Measurements from ENCODE around the gene ANKRD13C. TPM values are rescaled to one million over a fixed set of nuclear protein-coding genes. Genes with fewer than 3 reads are reported as not detected.
"Not testable (repeated sequence)": the region's sequence is repeated elsewhere in the genome, so short reads cannot be mapped to it uniquely, and the experiment has no call there.

The ANKRD13C gene
- total and polyA plus RNA-seq, 2 donors = 14.4 to 79.0 TPM

- H3K27ac ChIP-seq (ENCODE audit: low read depth); H3K36me3 ChIP-seq (ENCODE audit: insufficient read depth); H3K4me3 ChIP-seq (ENCODE audit: low read depth, low read length); H3K4me1 ChIP-seq (ENCODE audit: insufficient read depth); DNase-seq (ENCODE audit: extremely low spot score): not testable (repeated sequence)
- 69% methylated on average over 2 of the region's 2 CpGs for WGBS
These were observed 19.1 kb upstream of the ANKRD13C start for GRCh38 chr1:70373580-70373979.

- Histone ChIP-seq H3K27ac (ENCODE audit: low read depth) (no peak overlapping the region), H3K36me3 (ENCODE audit: insufficient read depth) (no peaks in the 10 kb centered on the region), H3K4me3 (ENCODE audit: low read depth, low read length) (no peak overlapping the region), H3K4me1 (ENCODE audit: insufficient read depth) (no peaks in the 10 kb centered on the region)
- WGBS = 82% methylated on average over 4 of the region's 4 CpGs
- DNase-seq (ENCODE audit: extremely low spot score) = no peak
These were observed 17.9 kb upstream of the ANKRD13C start for GRCh38 chr1:70372426-70372825.

DNA sequence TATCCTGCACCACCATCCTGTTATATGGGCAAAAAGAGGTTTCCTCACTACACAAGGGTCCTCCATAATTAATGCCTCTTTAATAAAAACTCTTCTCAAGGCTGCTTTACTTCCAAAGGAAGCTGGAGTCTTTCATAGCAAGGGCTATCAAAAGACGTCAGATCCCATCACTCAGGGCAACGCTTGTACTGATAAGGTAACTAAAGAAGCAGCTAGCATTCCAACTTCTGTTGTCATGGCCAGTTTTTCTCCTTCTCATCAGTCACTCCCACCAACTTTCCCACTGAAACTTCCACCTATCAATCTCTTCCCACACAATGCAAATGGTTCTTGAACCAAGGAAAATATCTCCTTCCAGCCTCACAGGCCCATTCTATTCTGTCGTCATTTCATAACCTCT is 17.1 kb upstream of the ANKRD13C start:
- not testable (repeated sequence) for H3K36me3 ChIP-seq (ENCODE audit: insufficient read depth); DNase-seq (ENCODE audit: extremely low spot score); H3K27ac ChIP-seq (ENCODE audit: low read depth); H3K4me3 ChIP-seq (ENCODE audit: low read depth, low read length); H3K4me1 ChIP-seq (ENCODE audit: insufficient read depth)
- 75% methylated on average over 3 of the region's 3 CpGs for WGBS

- not testable (repeated sequence) for DNase-seq (ENCODE audit: extremely low spot score); H3K4me1 ChIP-seq (ENCODE audit: insufficient read depth); H3K36me3 ChIP-seq (ENCODE audit: insufficient read depth); H3K27ac ChIP-seq (ENCODE audit: low read depth); H3K4me3 ChIP-seq (ENCODE audit: low read depth, low read length)
- 88% methylated on average over 5 of the region's 5 CpGs for whole genome bisulfite sequencing
These were observed 12.9 kb upstream of the ANKRD13C start for GRCh38 chr1:70367397-70367796.

DNA sequence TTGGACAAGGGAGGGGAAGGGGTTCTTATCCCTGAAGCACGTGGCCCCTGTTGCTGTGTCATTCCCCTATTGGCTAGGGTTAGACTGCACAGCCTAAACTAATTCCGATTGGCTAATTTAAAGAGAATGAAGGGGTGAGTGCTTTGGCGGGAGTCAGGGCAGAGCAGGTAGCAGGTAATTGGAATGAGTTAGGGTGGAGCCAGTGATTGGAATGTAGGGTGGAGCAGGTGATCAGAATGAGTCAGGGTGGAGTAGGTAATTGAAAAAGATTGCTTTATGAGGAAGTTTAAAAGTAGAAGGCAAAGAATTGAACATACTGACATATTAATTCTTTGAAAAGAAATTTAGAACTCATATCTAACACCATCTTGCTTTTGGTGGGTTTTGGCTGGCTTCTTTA is 12.5 kb upstream of the ANKRD13C start:
- WGBS = 92% methylated on average over 3 of the region's 3 CpGs

GRCh38 chr1:70366425-70366952 is 12.0 kb upstream of the ANKRD13C start:
- WGBS = 90% methylated on average over 4 of the region's 4 CpGs

More for the DNA sequence above, 12.5 kb upstream of the ANKRD13C start:
- not testable (repeated sequence) for DNase-seq (ENCODE audit: extremely low spot score); H3K36me3 ChIP-seq (ENCODE audit: insufficient read depth); H3K27ac ChIP-seq (ENCODE audit: low read depth); H3K4me3 ChIP-seq (ENCODE audit: low read depth, low read length); H3K4me1 ChIP-seq (ENCODE audit: insufficient read depth)

DNA sequence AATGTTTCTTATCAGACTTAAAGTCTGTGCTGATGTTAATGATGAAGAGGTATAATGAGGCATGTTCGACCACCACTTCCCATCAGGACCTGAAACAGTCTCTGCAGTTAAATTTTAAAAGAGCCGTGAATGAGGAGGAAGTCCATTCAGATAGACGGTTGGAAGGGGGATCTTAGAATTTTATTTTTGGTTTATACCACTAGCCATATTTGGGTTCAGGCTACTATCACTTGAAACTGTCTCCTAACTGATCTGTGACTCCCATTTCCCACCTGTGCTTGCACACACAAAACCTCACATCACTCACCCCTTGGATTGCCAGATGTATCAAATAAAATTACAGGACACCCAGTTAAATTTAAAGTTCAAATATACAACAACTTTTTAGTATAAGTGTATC is 9.9 kb upstream of the ANKRD13C start:
- WGBS = 68% methylated on average over 3 of the region's 3 CpGs
- DNase-seq (ENCODE audit: extremely low spot score) = no peak
- H3K27ac ChIP-seq (ENCODE audit: low read depth) = no peak overlapping the region
- H3K36me3 ChIP-seq (ENCODE audit: insufficient read depth) = no peaks in the 10 kb centered on the region
- H3K4me3 ChIP-seq (ENCODE audit: low read depth, low read length) = no peak overlapping the region
- H3K4me1 ChIP-seq (ENCODE audit: insufficient read depth) = no peaks in the 10 kb centered on the region

More at GRCh38 chr1:70366425-70366952, 12.0 kb upstream of the ANKRD13C start:
- not testable (repeated sequence) for H3K27ac ChIP-seq (ENCODE audit: low read depth); H3K36me3 ChIP-seq (ENCODE audit: insufficient read depth); H3K4me1 ChIP-seq (ENCODE audit: insufficient read depth); DNase-seq (ENCODE audit: extremely low spot score); H3K4me3 ChIP-seq (ENCODE audit: low read depth, low read length)

DNA sequence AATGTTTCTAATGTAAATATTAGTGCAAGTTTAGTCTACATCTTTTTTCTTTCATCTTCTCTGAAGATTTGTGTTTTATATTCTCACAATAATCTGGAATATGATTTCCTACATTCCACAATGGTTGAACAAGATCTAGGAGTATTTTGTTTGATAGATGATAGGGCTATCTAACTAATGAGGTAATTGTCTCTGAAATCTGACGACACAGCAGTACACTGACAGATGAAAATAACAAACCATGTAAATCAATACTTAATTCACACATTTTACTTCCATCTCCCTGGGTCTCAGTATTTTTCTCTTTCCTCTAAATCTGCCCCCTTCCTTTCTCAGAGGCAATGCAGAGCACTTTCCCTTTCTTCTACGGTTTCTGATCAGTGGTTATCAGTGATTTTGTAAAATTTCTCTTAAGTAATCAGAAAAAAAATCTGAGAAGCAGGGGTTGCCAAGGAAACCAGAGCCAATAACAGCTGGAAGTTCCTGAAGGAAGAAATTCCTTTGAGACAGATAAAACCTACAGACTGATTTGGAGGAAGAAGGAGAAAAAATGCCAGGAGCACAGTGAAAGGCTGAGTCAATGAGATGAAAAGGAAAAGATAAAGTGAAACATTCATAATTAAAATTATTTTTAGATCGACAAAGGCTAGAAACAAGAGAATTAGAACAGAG is 7.3 kb upstream of the ANKRD13C start:
- WGBS = 35% methylated on average over 3 of the region's 3 CpGs
- DNase-seq (ENCODE audit: extremely low spot score) = no peak

DNA sequence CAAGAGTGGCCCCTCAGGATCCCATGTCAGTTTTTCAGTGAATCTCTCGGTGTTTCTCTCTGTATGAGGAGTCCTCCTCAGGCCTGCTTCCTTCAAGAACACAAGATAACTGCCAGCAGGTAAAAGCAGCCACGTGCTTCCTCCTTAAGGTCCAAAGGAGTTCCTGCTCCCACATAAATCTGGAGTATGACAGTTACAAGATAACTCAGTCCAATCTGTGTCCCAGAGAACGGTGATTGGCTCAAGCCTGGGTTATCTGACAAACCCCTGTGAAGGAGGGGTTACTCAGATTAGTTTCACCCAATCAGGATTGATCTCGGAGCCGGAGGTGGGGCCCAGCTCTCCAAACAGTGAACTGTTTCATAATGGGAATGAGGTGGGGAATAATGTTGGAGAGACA is 5.8 kb upstream of the ANKRD13C start:
- H3K4me1 ChIP-seq (ENCODE audit: insufficient read depth) = no peaks in the 10 kb centered on the region
- 76% methylated on average over 5 of the region's 5 CpGs for whole genome bisulfite sequencing
- H3K27ac ChIP-seq (ENCODE audit: low read depth) = no peak overlapping the region
- no peak for DNase-seq (ENCODE audit: extremely low spot score)
- H3K36me3 ChIP-seq (ENCODE audit: insufficient read depth) = no peaks in the 10 kb centered on the region
- no peak overlapping the region for H3K4me3 ChIP-seq (ENCODE audit: low read depth, low read length)

More for the DNA sequence above, 7.3 kb upstream of the ANKRD13C start:
- no peaks in the 10 kb centered on the region for H3K36me3 ChIP-seq (ENCODE audit: insufficient read depth)
- no peak overlapping the region for H3K27ac ChIP-seq (ENCODE audit: low read depth)
- no peak overlapping the region for H3K4me3 ChIP-seq (ENCODE audit: low read depth, low read length)
- H3K4me1 ChIP-seq (ENCODE audit: insufficient read depth) = no peaks in the 10 kb centered on the region

GRCh38 chr1:70358921-70359564 is 4.5 kb upstream of the ANKRD13C start:
- Histone ChIP-seq H3K4me1 (ENCODE audit: insufficient read depth) (no peaks in the 10 kb centered on the region), H3K4me3 (ENCODE audit: low read depth, low read length) (no peak overlapping the region), H3K27ac (ENCODE audit: low read depth) (no peak overlapping the region), H3K36me3 (ENCODE audit: insufficient read depth) (no peaks in the 10 kb centered on the region)
- 87% methylated on average over 7 of the region's 7 CpGs for WGBS
- DNase-seq (ENCODE audit: extremely low spot score) = no peak

DNA sequence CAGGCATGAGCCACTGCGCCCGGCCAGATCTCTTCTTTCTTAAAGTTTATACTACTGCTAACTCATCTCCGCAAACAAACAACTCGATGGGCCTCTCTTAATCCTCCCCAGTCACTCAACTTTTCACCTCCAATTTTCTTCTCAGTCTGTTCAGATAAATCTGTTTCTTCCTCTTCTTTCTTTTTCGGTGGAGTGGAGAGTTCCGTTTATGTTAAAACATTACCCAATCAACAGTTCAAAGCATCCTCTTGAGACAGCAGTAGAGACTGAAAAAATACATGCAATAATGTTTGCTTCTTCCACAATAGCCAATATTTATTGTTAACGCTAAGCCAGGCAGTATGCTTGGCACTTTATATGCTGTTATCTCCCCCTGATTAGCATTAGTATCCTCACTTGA is 1.4 kb upstream of the ANKRD13C start:
- H3K4me1 ChIP-seq (ENCODE audit: insufficient read depth) = no peaks in the 10 kb centered on the region
- 45% methylated on average over 7 of the region's 7 CpGs for WGBS
- H3K4me3 ChIP-seq (ENCODE audit: low read depth, low read length) = no peak overlapping the region
- no peaks in the 10 kb centered on the region for H3K36me3 ChIP-seq (ENCODE audit: insufficient read depth)
- DNase-seq (ENCODE audit: extremely low spot score) = no peak
- H3K27ac ChIP-seq (ENCODE audit: low read depth) = no peak overlapping the region

DNA sequence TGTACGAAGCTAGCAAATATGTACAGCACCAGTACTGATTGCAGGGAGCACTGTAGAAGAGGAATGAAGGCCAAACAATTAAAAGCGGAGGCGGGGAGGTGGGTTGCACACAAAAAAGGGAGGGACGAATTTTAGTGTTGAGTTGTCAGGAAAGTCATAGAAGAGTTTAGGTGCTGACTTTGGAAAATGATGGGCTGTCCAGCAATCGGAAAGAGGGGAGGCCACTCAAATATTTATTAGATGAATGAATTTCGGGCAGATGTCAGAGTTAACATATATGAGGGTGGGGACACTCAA is 537 bp upstream of the ANKRD13C start:
- peak overlapping the region; percentile 84 for H3K4me3 ChIP-seq (ENCODE audit: low read depth, low read length)
- WGBS = 58% methylated on average over 6 of the region's 6 CpGs
- no peaks in the 10 kb centered on the region for H3K4me1 ChIP-seq (ENCODE audit: insufficient read depth)
- no peaks in the 10 kb centered on the region for H3K36me3 ChIP-seq (ENCODE audit: insufficient read depth)
- no peak for DNase-seq (ENCODE audit: extremely low spot score)
- H3K27ac ChIP-seq (ENCODE audit: low read depth) = peak overlapping the region; percentile 65

DNA sequence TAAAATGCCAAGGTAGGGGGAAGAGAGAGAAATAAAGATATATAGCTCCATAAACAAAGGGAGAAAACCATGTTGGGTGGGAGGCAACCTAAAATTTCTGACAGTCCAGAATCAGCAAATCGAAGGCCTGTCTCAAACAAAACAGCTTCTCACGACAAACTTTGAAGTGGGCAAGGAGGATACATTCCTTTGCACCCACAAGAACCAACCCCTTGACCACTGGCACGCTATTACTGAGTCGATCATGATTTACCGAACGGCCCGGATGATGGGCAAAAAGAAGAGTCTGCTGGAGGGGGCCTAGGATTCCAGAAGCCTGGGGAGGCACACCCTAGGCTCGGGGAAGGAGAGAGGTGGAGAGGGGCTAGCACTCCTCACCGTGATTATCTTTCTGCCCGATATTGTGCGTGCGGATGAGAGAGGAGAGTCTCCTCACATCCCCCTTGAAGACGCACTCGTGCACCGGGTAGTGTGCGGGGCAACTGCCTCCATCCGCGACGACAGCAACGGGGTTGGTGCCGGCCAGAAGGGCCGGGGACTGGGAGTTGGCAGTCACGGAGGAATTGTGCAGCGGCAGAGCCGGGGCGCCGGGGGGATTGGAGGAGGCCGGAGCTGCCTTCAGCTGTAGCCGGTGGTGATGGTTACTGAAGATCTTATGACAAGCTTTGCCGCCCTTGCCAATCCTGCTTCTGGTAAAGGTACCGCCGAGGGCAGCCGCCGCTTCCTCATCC is 756 bp downstream of the ANKRD13C start:
- WGBS = 1% methylated on average over 34 of the region's 34 CpGs
- Histone ChIP-seq H3K27ac (ENCODE audit: low read depth) (peak overlapping the region; percentile 91), H3K4me3 (ENCODE audit: low read depth, low read length) (peak overlapping the region; percentile 84), H3K36me3 (ENCODE audit: insufficient read depth) (no peaks in the 10 kb centered on the region), H3K4me1 (ENCODE audit: insufficient read depth) (no peaks in the 10 kb centered on the region)
- DNase-seq (ENCODE audit: extremely low spot score) = no peak

- 32% methylated on average over 4 of the region's 4 CpGs for WGBS
- Histone ChIP-seq H3K36me3 (ENCODE audit: insufficient read depth) (no peaks in the 10 kb centered on the region), H3K27ac (ENCODE audit: low read depth) (no peak overlapping the region), H3K4me1 (ENCODE audit: insufficient read depth) (no peaks in the 10 kb centered on the region), H3K4me3 (ENCODE audit: low read depth, low read length) (peak overlapping the region; percentile 84)
- no peak for DNase-seq (ENCODE audit: extremely low spot score)
These were observed 1.5 kb downstream of the ANKRD13C start for GRCh38 chr1:70353044-70353443.

Data from urinary bladder (tissue), 4 donors.